Measurements from ENCODE around the gene HSPA2. TPM values are rescaled to one million over a fixed set of nuclear protein-coding genes. Genes with fewer than 3 reads are reported as not detected.

The HSPA2 gene
- total and polyA plus RNA-seq, 2 of the 13 experiments (the other 11 are each of a cell fraction or from before 2014, with no cell fraction given) = 0.15 to 0.27 TPM

DNA sequence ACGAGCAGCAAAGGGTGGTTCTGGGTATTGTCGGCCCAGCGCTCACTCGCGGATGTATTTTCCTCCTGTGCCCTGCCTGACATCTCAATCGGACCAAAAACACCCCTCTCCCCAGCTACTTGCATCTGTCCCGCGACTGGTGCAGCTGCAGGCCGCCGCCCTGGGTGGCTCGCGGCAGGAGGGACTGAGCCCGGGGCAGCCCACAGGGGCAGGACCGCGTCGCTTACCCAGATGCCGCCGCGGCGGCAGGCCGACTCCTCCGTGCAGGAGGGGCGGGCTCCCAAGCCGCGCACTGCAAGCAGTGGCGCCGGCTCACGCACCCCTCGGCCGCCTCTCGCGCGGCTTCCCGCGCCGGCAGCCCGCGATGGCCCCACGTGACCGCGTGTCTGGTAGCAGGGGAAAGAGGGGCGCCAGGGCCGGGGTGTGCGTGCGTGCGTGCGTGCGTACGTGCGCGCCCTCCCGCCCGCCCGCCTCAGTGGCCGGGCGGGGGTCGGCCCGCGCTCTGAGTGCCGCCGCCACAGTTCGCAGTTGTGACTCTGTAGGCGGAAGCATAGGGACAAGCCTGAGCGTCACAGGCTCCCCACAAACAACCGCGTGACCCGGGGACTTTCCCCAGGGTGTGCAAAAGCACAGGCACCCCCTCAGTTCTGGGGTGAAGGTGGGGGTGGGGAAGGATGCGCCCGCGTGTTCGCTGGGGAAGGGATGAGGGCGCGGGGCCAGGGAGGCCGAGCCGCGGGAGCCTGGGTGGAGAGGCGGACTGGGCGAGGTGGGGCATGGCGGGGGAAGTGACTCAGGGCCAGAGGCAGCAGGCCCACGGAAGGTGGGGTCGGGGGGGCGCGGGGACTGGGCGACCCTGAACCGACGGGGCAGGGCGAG, 36.9 kb upstream of the HSPA2 start, which contains the start of gene ZBTB25 (continued):
- TF ChIP-seq, protein P1, sequence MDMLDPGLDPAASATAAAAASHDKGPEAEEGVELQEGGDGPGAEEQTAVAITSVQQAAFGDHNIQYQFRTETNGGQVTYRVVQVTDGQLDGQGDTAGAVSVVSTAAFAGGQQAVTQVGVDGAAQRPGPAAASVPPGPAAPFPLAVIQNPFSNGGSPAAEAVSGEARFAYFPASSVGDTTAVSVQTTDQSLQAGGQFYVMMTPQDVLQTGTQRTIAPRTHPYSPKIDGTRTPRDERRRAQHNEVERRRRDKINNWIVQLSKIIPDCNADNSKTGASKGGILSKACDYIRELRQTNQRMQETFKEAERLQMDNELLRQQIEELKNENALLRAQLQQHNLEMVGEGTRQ (IDR thresholded peaks at IDR 0.05; ENCODE audit: low read depth, low read length) = peak; percentile 85
- TF ChIP-seq, protein P1 (CRISPR knock-in tag; IDR thresholded peaks at IDR 0.05; ENCODE audit: borderline replicate concordance) = peak; percentile 61; the same call in 1 of the 2 replicates
- TF ChIP-seq, protein P2, sequence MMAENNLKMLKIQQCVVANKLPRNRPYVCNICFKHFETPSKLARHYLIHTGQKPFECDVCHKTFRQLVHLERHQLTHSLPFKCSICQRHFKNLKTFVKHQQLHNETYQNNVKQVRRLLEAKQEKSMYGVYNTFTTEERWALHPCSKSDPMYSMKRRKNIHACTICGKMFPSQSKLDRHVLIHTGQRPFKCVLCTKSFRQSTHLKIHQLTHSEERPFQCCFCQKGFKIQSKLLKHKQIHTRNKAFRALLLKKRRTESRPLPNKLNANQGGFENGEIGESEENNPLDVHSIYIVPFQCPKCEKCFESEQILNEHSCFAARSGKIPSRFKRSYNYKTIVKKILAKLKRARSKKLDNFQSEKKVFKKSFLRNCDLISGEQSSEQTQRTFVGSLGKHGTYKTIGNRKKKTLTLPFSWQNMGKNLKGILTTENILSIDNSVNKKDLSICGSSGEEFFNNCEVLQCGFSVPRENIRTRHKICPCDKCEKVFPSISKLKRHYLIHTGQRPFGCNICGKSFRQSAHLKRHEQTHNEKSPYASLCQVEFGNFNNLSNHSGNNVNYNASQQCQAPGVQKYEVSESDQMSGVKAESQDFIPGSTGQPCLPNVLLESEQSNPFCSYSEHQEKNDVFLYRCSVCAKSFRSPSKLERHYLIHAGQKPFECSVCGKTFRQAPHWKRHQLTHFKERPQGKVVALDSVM (CRISPR knock-in tag; IDR thresholded peaks at IDR 0.05) = 0 out of 2 replicates have a peak, but pooled peaks have one; percentile 28
- peak; percentile 73; the same call in 1 of the 2 replicates for TF ChIP-seq ZNF850 (CRISPR knock-in tag; conservative IDR thresholded peaks at IDR 0.05)
- TF ChIP-seq ZNF883 (CRISPR knock-in tag; IDR thresholded peaks at IDR 0.05; ENCODE audit: not compliant biosample characterization) = no peak
- TF ChIP-seq, protein P3, sequence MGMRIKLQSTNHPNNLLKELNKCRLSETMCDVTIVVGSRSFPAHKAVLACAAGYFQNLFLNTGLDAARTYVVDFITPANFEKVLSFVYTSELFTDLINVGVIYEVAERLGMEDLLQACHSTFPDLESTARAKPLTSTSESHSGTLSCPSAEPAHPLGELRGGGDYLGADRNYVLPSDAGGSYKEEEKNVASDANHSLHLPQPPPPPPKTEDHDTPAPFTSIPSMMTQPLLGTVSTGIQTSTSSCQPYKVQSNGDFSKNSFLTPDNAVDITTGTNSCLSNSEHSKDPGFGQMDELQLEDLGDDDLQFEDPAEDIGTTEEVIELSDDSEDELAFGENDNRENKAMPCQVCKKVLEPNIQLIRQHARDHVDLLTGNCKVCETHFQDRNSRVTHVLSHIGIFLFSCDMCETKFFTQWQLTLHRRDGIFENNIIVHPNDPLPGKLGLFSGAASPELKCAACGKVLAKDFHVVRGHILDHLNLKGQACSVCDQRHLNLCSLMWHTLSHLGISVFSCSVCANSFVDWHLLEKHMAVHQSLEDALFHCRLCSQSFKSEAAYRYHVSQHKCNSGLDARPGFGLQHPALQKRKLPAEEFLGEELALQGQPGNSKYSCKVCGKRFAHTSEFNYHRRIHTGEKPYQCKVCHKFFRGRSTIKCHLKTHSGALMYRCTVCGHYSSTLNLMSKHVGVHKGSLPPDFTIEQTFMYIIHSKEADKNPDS (CRISPR knock-in tag; IDR thresholded peaks at IDR 0.05) = peak; percentile 64; the same call in 1 of the 2 replicates
- peak; percentile 11; the same call in 1 of the 2 replicates for TF ChIP-seq ZNF30 (CRISPR knock-in tag; IDR thresholded peaks at IDR 0.05)
- no peak for TF ChIP-seq SCMH1 (CRISPR knock-in tag; IDR thresholded peaks at IDR 0.05; ENCODE audit: borderline replicate concordance)
- TF ChIP-seq TP53 (CRISPR knock-in tag; conservative IDR thresholded peaks at IDR 0.05) = no peak
- no peak for TF ChIP-seq ZNF678 (CRISPR knock-in tag; IDR thresholded peaks at IDR 0.05)
- no peak for TF ChIP-seq NFIB (CRISPR knock-in tag; IDR thresholded peaks at IDR 0.05; ENCODE audit: borderline replicate concordance)
- TF ChIP-seq ZNF747 (CRISPR knock-in tag; IDR thresholded peaks at IDR 0.05; ENCODE audit: borderline replicate concordance) = 0 out of 2 replicates have a peak, but pooled peaks have one; percentile 44
- TF ChIP-seq NONO (IDR thresholded peaks at IDR 0.05) = no peak
- peak; percentile 37; the same call in 1 of the 2 replicates for TF ChIP-seq NONO (CRISPR knock-in tag; conservative IDR thresholded peaks at IDR 0.05)
- TF ChIP-seq, protein P4, sequence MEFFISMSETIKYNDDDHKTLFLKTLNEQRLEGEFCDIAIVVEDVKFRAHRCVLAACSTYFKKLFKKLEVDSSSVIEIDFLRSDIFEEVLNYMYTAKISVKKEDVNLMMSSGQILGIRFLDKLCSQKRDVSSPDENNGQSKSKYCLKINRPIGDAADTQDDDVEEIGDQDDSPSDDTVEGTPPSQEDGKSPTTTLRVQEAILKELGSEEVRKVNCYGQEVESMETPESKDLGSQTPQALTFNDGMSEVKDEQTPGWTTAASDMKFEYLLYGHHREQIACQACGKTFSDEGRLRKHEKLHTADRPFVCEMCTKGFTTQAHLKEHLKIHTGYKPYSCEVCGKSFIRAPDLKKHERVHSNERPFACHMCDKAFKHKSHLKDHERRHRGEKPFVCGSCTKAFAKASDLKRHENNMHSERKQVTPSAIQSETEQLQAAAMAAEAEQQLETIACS (CRISPR knock-in tag; IDR thresholded peaks at IDR 0.05) = peak; percentile 90
- TF ChIP-seq, protein P5, sequence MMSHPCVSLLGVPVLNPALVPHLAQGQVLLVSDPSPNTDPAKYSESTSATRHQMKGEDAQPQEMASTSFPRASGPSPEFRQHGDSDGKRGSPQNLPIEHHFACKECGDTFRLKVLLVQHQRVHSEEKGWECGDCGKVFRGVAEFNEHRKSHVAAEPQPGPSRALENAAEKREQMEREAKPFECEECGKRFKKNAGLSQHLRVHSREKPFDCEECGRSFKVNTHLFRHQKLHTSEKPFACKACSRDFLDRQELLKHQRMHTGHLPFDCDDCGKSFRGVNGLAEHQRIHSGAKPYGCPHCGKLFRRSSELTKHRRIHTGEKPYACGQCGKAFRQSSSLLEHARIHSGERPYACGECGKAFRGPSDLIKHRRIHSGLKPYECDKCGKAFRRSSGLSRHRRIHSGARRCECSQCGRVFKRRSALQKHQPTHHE (CRISPR knock-in tag; IDR thresholded peaks at IDR 0.05; ENCODE audit: borderline replicate concordance) = 0 out of 2 replicates have a peak, but pooled peaks have one; percentile 20
- 0 out of 2 replicates have a peak, but pooled peaks have one; percentile 26 for TF ChIP-seq ISL2 (CRISPR knock-in tag; IDR thresholded peaks at IDR 0.05)
- peak; percentile 67; the same call in 1 of the 2 replicates for TF ChIP-seq RFXAP (CRISPR knock-in tag; IDR thresholded peaks at IDR 0.05; ENCODE audit: borderline replicate concordance)
- peak; percentile 78 for TF ChIP-seq ZFX (CRISPR knock-in tag; IDR thresholded peaks at IDR 0.05; ENCODE audit: low read depth)
